Upper lobe of right lung (tissue), 1 donor: Measurements from ENCODE around the gene TMEM131. TPM values are rescaled to one million over a fixed set of nuclear protein-coding genes. Genes with fewer than 3 reads are reported as not detected.

Experiments used
- ATAC-seq: fragments of 200-7000 bp; cut with Tn5 transposase; one replicate; pipeline ENCODE4 v1.9.1; 2020; ENCODE audit warnings: mild to moderate bottlenecking, moderate library complexity
- DNase-seq: peaks from one replicate; pipeline ENCODE4 v3.0.0-alpha.2; 2020
- H3K27ac ChIP-seq: fragments of 200-600 bp; one replicate; pipeline ENCODE4 v1.8.0; 2022
- H3K27me3 ChIP-seq: fragments of 200-600 bp; one replicate; pipeline ENCODE4 v1.8.0; 2022; ENCODE audit warnings: mild to moderate bottlenecking
- H3K36me3 ChIP-seq: fragments of 200-600 bp; one replicate; pipeline ENCODE4 v1.8.0; 2022
- H3K4me1 ChIP-seq: fragments of 200-600 bp; one replicate; pipeline ENCODE4 v1.8.0; 2022
- H3K4me3 ChIP-seq: fragments of 200-600 bp; one replicate; pipeline ENCODE4 v1.8.0; 2022; ENCODE audit warnings: mild to moderate bottlenecking
- H3K9me3 ChIP-seq: fragments of 200-600 bp; one replicate; pipeline ENCODE4 v1.8.0; 2022
- intact Hi-C: fragments of 100-400 bp; cut with DNase I; formaldehyde crosslinking; loops from one replicate; pipeline ENCODE4 v1.11.0; 2022
- total RNA-seq: library from RNA; stranded (reverse); fragmentation: NEBNext Ultra II Directional; extraction: Animal tissue kit (Norgen Biotek cat#: 25700); gene quantifications from one replicate; pipeline ENCODE4 v1.2.1, GENCODE V29; 2021
- TF ChIP-seq, protein P1 (sequence below): fragments of 200-600 bp; IDR thresholded peaks from one replicate; pipeline ENCODE4 v1.8.0; 2022; ENCODE audit warnings: antibody characterized with exemption
- donor health status: DM: no; HTN: yes; CAD: no; lungs with severe emphysema.

The TMEM131 gene
- total RNA-seq, 1 donor from 2014 or later = 43.3 TPM

DNA sequence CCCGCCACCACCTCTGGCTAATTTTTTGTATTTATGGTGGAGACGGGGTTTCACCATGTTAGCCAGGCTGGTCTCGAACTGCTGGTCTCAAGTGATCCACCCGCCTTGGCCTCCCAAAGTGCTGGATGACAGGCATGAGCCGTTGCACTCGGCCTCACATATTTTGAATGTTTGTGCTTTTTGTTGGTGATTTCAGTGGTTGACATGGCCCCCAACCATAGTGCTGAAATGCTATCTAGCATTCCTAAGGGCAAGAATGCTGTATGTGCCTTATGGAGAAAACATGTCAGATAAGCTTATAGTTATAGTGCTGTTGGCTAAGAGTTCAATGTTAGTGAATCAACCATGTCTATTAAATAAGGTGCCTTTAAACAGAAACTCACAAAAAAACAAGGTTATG is 273.5 kb downstream of the TMEM131 start:
- no peaks in the 10 kb centered on the region for H3K9me3 ChIP-seq
- no peaks in the 10 kb centered on the region for H3K4me1 ChIP-seq
- no peak overlapping the region for H3K27ac ChIP-seq
- no peak overlapping the region for H3K4me3 ChIP-seq
- ATAC-seq = no peak
- H3K27me3 ChIP-seq = peaks cover 7% of the 10 kb centered on the region
- TF ChIP-seq, protein P1, sequence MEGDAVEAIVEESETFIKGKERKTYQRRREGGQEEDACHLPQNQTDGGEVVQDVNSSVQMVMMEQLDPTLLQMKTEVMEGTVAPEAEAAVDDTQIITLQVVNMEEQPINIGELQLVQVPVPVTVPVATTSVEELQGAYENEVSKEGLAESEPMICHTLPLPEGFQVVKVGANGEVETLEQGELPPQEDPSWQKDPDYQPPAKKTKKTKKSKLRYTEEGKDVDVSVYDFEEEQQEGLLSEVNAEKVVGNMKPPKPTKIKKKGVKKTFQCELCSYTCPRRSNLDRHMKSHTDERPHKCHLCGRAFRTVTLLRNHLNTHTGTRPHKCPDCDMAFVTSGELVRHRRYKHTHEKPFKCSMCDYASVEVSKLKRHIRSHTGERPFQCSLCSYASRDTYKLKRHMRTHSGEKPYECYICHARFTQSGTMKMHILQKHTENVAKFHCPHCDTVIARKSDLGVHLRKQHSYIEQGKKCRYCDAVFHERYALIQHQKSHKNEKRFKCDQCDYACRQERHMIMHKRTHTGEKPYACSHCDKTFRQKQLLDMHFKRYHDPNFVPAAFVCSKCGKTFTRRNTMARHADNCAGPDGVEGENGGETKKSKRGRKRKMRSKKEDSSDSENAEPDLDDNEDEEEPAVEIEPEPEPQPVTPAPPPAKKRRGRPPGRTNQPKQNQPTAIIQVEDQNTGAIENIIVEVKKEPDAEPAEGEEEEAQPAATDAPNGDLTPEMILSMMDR = no peak
- H3K36me3 ChIP-seq = no peaks in the 10 kb centered on the region
- DNase-seq = no peak
- intact Hi-C loops = no loop called here

DNA sequence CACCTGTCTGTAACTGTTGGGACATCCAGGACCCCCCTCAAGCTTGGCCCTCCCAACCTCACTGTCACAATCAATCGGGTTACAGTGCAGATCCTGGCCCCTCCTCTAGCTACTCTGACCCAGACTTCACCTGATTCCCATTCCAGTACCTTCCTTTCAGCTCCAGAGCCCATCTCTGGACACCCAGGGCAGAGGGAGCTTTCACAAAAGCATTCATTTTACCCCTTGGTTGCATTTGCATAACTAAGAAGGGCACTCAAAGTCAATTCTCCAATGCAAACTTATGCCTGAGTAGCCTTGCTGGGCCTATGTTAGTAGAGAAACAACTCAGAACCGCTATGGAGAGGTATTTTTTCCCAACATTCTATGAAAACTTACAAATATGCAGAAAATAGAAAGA is 275.0 kb downstream of the TMEM131 start:
- Histone ChIP-seq H3K4me3 (no peak overlapping the region), H3K27ac (no peak overlapping the region), H3K27me3 (peaks cover 7% of the 10 kb centered on the region), H3K36me3 (no peaks in the 10 kb centered on the region), H3K9me3 (no peaks in the 10 kb centered on the region), H3K4me1 (no peaks in the 10 kb centered on the region)
- TF ChIP-seq, protein P1 = no peak
- no peak for DNase-seq
- ATAC-seq = no peak
- intact Hi-C loops = no loop called here

GRCh38 chr2:97719362-97720155 is 276.2 kb downstream of the TMEM131 start:
- DNase-seq = no peak
- Histone ChIP-seq H3K9me3 (no peaks in the 10 kb centered on the region), H3K4me3 (no peak overlapping the region), H3K27ac (no peak overlapping the region), H3K36me3 (no peaks in the 10 kb centered on the region), H3K27me3 (peaks cover 7% of the 10 kb centered on the region), H3K4me1 (no peaks in the 10 kb centered on the region)
- ATAC-seq = no peak
- TF ChIP-seq, protein P1 = no peak
- intact Hi-C loops = no loop called here

- Histone ChIP-seq H3K4me1 (no peaks in the 10 kb centered on the region), H3K36me3 (no peaks in the 10 kb centered on the region), H3K9me3 (no peaks in the 10 kb centered on the region), H3K4me3 (no peak overlapping the region), H3K27me3 (peaks cover 3% of the 10 kb centered on the region), H3K27ac (no peak overlapping the region)
- no peak for ATAC-seq
- TF ChIP-seq, protein P1 = no peak
- DNase-seq = peak; percentile 25
- intact Hi-C loops = no loop called here
Measured at GRCh38 chr2:97718942-97719341, 276.8 kb downstream of the TMEM131 start.

DNA sequence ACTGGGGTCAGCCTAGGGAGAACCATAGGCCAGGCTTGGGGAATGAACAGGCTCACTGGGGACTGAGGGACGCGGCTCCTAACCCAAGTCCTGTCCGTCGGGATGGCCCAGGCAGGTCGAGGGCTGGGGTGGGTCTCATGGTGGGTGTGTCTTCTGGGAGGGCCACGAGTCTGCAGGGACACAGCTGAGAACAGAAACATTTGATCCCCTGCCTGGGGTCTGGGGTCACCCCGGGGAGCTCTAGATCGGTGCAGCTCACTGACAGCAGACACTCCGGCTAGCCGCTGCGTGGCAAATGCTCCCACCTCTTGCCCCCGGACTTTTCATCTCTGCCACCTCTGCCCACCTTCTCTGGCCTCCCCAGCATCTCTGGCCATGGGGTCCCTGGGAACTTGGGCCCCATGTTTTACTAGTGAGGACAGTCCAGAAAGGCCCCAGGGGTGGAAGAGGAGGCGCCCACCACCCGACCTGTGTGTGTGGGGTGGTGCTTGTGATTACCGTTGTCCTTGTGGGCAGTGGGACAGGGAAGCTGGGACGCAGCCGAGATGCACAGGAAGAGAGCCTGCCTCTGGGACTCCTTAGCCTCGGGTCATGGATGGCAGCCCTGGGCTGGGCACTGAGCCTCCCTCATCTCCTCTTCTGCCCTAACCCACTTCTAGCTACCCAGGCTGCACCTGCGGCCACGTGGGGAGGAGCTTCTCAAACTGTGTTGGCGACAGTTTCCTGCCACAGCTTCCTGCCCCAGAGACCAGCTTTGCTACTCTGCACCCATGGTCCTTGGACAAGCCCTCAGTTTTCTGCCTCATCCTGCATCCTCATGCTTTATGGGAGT is 277.5 kb downstream of the TMEM131 start:
- H3K4me3 ChIP-seq = no peak overlapping the region
- TF ChIP-seq, protein P1 = no peak
- H3K36me3 ChIP-seq = no peaks in the 10 kb centered on the region
- ATAC-seq (peak; percentile 28), DNase-seq (peak; percentile 56)
- H3K27me3 ChIP-seq = no peaks in the 10 kb centered on the region
- intact Hi-C loops = no loop called here
- H3K4me1 ChIP-seq = no peaks in the 10 kb centered on the region
- no peak overlapping the region for H3K27ac ChIP-seq
- H3K9me3 ChIP-seq = no peaks in the 10 kb centered on the region
